Endometrial microvascular endothelial cells (primary cell): ENCODE measurements around the gene MS4A4A. TPM values are rescaled to one million over a fixed set of nuclear protein-coding genes. Genes with fewer than 3 reads are reported as not detected.
"Not testable (repeated sequence)": the region's sequence is repeated elsewhere in the genome, so short reads cannot be mapped to it uniquely, and the experiment has no call there.

Source experiments
- in situ Hi-C: cut with HindIII; loops from 2 replicates; pipeline ENCODE4 v1.10.0; 2017; ENCODE audit warnings: low sequenced_read_pairs, low pct_unique_long_range_greater_than_20kb; ENCODE audit errors: inconsistent ontology term
- total RNA-seq: library from RNA; depleted of rRNA; stranded (reverse); fragments of >200 nt; gene quantifications from one replicate; pipeline ENCODE4 v1.2.3, GENCODE V29; 2015; ENCODE audit errors: inconsistent ontology term

MS4A4A gene
- total RNA-seq, 1 donor from 2014 or later, result not detected

GRCh38 chr11:60292145-60292544 is 11.7 kb downstream of the MS4A4A start:
- in situ Hi-C loops, result no loop called here

GRCh38 chr11:60301178-60301577 is 20.7 kb downstream of the MS4A4A start:
- in situ Hi-C loops, result no loop called here

- in situ Hi-C loops, result not testable (repeated sequence)
Measured at GRCh38 chr11:60301884-60302283, 21.4 kb downstream of the MS4A4A start.

DNA sequence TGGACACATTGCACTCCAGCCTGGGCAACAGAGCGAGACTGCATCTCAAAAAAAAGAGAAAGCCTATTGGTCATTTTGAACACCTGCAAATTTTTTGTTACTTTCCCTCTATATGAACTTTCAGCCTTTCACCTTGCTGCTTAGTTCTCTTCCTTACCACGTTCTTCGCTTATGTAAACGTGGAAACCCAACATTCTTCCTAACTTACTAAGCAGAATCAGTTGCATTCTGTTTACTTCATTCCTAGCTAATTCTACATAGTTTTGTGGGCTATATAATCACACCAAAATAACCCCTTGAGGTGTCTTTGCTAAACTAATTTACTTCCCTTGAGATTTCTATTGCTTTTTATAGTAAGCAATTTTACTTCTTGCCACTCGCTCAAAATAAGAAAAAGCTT is 23.2 kb downstream of the MS4A4A start:
- in situ Hi-C loops, result no loop called here

DNA sequence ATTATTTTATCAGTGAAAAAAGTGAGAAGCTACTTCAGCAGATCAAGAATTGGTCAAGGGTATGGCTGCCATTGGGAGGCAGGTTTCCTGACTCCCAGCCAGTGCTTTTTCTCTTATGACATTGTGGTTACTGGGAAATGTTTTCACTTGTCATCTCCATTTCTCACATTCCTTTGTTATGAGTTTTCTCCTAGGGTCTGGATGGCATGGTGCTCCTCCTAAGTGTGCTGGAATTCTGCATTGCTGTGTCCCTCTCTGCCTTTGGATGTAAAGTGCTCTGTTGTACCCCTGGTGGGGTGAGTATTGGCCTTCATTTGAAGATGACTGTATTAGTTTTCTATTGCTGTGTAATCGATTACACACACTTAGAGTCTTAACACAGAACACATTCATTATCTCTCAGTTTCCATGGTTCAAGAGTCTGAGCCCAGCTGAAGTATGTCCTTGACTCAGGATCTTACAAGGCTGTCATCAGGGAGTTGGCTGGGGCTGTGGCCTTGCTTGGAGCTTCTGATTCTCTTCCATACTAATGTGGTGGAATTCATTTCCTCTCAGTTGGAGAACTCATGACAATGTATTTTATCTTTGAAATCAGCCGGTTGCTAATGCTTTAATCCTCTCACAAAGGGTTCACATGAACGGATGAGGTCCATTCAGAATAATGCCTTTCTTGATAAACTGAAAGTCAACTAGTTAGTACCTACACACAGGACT is 25.6 kb downstream of the MS4A4A start:
- in situ Hi-C loops, result no loop called here

- in situ Hi-C loops, result no loop called here
Measured at GRCh38 chr11:60307507-60308195, 27.2 kb downstream of the MS4A4A start.

DNA sequence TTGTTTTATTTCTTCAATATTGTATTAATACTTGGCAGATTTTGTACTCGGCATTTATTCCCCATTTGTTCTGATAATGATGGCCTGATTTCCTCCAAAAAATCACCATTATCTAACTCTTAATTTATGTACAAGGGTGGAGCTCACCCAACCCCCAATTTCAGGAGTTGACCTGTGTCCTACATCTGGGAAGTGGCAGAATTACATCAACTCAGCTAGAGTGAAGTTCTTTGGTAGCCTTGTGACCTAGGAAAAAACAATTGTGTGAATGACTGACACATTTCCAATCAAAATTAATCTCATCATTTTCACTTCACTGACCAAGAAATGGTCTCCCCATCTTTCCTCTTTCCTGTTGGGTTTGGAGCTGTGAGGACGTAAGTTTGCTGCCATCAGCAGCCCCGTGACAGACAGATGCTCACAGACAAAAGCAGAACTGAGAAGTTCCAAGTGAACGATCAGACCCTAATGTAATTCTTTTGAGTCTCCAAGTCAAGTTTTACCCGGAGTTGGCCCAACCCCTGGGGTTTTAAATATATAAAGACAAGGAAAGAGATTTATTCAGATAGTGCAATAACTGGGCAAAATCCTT is 30.0 kb downstream of the MS4A4A start:
- in situ Hi-C loops, result no loop called here

DNA sequence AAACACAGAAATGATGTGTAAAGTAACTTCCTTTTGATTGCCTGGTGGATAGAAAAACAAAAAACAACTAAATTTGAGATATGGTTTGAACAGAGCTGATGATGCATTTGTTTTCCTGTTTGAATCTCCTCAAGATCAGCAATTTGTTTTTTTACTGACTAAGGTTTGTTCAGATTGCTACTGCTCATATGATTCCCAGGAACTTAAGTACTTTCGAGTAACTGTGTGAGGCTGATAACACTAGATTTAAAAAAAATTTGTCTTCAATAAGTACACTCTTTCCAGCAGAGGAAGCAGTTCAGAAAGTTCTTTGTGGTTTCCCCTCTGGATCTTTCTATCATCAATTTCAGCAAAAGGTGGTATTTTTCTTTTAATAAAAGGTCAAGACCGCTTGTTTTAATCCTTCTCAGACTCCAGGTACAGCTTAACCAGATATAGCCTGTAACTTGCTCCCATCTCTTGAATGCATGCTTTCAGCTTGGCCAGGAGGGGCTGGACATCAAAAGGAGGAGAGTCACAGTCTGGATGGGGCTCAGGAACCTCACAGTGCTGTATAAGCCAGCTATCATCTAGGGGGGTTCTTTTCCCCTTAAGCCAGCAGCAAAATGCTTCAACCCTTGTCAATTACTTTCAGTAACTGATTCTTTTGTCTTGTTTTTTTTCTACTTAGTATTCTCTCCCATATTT is 34.3 kb downstream of the MS4A4A start:
- in situ Hi-C loops, result no loop called here

- in situ Hi-C loops, result no loop called here
Measured at GRCh38 chr11:60315871-60316270, 35.4 kb downstream of the MS4A4A start.

- in situ Hi-C loops, result no loop called here
Measured at GRCh38 chr11:60316317-60316716, 35.9 kb downstream of the MS4A4A start.

GRCh38 chr11:60318726-60319125 is 38.3 kb downstream of the MS4A4A start:
- in situ Hi-C loops, result no loop called here

DNA sequence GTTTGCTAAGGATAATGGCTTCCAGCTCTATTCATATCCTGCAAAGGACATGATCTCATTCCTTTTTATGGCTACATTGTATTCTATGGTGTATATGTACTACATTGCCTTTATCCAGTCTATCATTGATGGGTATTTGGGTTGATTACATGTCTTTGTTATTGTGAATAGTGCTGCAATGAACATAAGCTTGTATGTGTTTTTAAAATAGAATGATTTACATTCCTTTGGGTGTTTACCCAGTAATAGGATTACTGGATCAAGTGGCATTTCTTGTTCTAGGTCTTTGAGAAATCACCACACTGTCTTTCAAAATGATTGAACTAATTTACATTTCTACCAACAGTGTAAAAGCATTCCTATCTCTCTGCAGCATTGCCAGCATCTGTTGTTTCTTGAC is 40.6 kb downstream of the MS4A4A start:
- in situ Hi-C loops, result no loop called here

- in situ Hi-C loops, result no loop called here
Measured at GRCh38 chr11:60326955-60327354, 46.5 kb downstream of the MS4A4A start, which contains the start of gene MS4A6E. TSS of gene MS4A6E (plus strand) at chr11:60327255. CDS start at chr11:60334896, 7,641 bp downstream.

DNA sequence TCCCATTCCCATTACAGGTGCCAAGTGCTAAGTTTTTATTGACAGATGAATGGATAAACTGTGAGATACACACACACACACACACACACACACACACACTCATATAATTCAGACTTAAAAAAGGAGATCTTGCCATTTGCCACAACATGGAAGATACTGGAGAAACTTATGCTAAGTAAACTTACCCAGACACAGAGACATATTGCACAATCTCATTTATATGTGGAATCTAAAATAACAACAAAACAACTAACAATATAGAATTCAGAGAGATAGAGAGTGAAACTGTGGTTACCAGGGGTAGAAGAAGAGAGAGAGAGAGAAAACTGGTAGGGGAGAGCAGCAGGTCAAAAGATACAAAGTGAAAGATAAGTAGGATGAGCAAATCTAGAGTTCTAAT is 48.0 kb downstream of the MS4A4A start:
- in situ Hi-C loops, result no loop called here

- in situ Hi-C loops, result no loop called here
Measured at GRCh38 chr11:60332846-60333245, 52.4 kb downstream of the MS4A4A start.

DNA sequence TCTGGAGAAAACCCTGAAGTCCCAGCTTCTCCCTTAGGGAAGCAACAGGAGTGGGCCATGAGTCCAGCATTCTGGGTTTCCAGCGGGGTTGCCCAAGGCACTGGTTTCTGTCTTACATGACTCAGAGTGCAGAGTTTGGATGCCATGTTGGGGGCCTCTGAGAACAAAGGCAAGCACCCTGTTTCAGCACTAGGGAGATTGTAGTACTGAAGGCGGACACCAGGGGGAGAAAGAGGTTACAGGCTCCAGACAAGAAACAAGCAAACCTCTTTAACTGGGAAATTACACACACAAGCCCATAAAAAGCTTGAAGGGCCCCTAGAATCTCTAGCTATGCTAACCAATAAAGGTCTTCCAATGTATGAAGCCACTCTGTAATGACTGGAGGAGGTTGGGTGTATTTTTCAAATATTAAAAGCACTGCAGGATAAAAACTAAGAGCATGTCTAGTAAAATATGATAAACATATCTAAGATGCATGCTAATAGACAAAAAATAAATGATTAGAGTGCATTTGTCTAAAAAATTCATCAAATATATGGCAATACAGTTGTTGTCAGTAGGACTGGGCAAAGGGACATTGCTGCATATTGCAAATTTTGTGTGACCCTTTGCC is 53.6 kb downstream of the MS4A4A start:
- in situ Hi-C loops, result no loop called here

GRCh38 chr11:60336767-60337391 is 56.4 kb downstream of the MS4A4A start:
- in situ Hi-C loops, result no loop called here

DNA sequence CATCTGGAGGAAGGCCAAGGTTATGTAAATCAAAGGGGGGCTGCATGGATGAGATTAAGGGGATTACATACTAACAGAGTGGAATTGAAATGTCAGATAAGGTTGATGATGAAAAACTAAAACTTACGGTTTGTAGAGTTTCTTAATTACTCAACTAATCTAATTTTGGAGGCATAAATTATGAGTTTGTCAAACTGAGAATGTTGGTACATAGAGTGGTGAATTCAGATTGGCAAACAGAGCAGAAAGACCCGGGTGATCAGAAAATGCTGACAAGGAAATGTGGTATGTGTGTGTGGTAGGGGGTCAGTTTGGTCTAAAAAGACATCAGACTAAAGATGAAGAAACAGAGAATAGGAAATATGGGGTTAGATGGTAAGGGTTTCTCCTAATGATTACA is 57.6 kb downstream of the MS4A4A start:
- in situ Hi-C loops, result no loop called here

DNA sequence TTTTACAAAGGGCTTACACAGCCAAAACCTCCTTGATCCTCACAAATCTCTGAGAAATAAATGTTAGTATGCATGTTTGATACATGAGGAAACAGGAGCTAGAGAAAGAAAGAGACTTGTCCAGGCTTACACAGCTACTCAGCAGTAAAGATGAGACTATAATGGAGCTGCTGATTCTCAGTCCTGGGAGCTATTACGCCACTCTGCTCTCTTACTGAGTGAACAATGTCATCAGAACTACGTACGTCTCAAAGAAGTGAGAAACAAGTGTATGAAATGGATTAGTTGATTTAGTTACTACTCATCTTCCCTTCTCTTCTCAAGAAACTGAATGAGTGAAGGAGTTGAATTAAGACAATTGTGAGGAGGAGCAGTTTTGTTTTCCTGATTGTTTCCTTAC is 58.9 kb downstream of the MS4A4A start:
- in situ Hi-C loops, result no loop called here
